RWPE2 (cell line): ENCODE measurements around the gene SQSTM1.

Experiments
- ATAC-seq: fragments of 200-7000 bp; cut with Tn5 transposase; 3 replicates; pipeline ENCODE4 v1.9.1; 2021; ENCODE audit warnings: low read depth
- DNase-seq: peaks from one replicate; pipeline ENCODE4 v3.0.0-alpha.2; 2020; ENCODE audit warnings: low spot score
- H3K27ac ChIP-seq: fragments of 450-650 bp; 2 replicates; pipeline ENCODE4 v1.5.1; 2017; ENCODE audit warnings: mild to moderate bottlenecking; ENCODE audit not compliant: poor library complexity, severe bottlenecking
- H3K27me3 ChIP-seq: fragments of 250-450 bp; sonication (Bioruptor Pico); 2 replicates; pipeline ENCODE4 v1.5.1; 2021; ENCODE audit warnings: mild to moderate bottlenecking, moderate library complexity; ENCODE audit not compliant: insufficient read depth, poor library complexity, severe bottlenecking
- H3K36me3 ChIP-seq: fragments of 250-450 bp; sonication (Bioruptor Pico); 2 replicates; pipeline ENCODE4 v1.5.1; 2020; ENCODE audit warnings: low read depth, mild to moderate bottlenecking, moderate library complexity
- H3K4me1 ChIP-seq: fragments of 250-450 bp; sonication (Bioruptor Pico); 2 replicates; pipeline ENCODE4 v1.5.1; 2021; ENCODE audit warnings: mild to moderate bottlenecking, moderate library complexity; ENCODE audit not compliant: insufficient read depth, poor library complexity, severe bottlenecking
- H3K4me3 ChIP-seq: fragments of 250-450 bp; sonication (Bioruptor Pico); 2 replicates; pipeline ENCODE4 v1.5.1; 2021; ENCODE audit warnings: mild to moderate bottlenecking, moderate library complexity; ENCODE audit not compliant: severe bottlenecking
- H3K9me3 ChIP-seq: fragments of 250-450 bp; sonication (Bioruptor Pico); 2 replicates; pipeline ENCODE4 v1.5.1; 2021; ENCODE audit warnings: mild to moderate bottlenecking, moderate library complexity; ENCODE audit not compliant: severe bottlenecking
- CTCF ChIP-seq: fragments of 450-650 bp; IDR thresholded peaks from one replicate; pipeline ENCODE4 v1.5.1; 2017; ENCODE audit warnings: mild to moderate bottlenecking, moderate library complexity; ENCODE audit not compliant: poor library complexity, severe bottlenecking

SQSTM1 gene

GRCh38 chr5:179862891-179863290 lies 42.2 kb downstream of the SQSTM1 start:
- Histone ChIP-seq H3K4me3 (no peak overlapping the region), H3K27ac (no peak overlapping the region), H3K27me3 (no peaks in the 10 kb centered on the region), H3K4me1 (peaks cover 11% of the 10 kb centered on the region), H3K36me3 (peaks cover 41% of the 10 kb centered on the region), H3K9me3 (no peaks in the 10 kb centered on the region)
- ATAC-seq: no peak
- TF ChIP-seq CTCF: no peak
- no peak for DNase-seq

GRCh38 chr5:179863449-179864085 lies 42.9 kb downstream of the SQSTM1 start:
- Histone ChIP-seq H3K4me1 (peaks cover 11% of the 10 kb centered on the region), H3K36me3 (peaks cover 41% of the 10 kb centered on the region), H3K27me3 (no peaks in the 10 kb centered on the region), H3K4me3 (no peak overlapping the region), H3K27ac (no peak overlapping the region), H3K9me3 (no peaks in the 10 kb centered on the region)
- no peak for DNase-seq
- TF ChIP-seq CTCF: no peak
- ATAC-seq: no peak

GRCh38 chr5:179864686-179865085 lies 44.0 kb downstream of the SQSTM1 start:
- Histone ChIP-seq H3K27ac (no peak overlapping the region), H3K4me3 (no peak overlapping the region), H3K4me1 (peaks cover 11% of the 10 kb centered on the region), H3K36me3 (peaks cover 41% of the 10 kb centered on the region), H3K27me3 (no peaks in the 10 kb centered on the region), H3K9me3 (no peaks in the 10 kb centered on the region)
- TF ChIP-seq CTCF: no peak
- DNase-seq (no peak), ATAC-seq (no peak)

- Histone ChIP-seq H3K4me1 (peaks cover 11% of the 10 kb centered on the region), H3K27me3 (no peaks in the 10 kb centered on the region), H3K27ac (peak overlapping the region; percentile 12), H3K9me3 (no peaks in the 10 kb centered on the region), H3K4me3 (no peak overlapping the region), H3K36me3 (peaks cover 47% of the 10 kb centered on the region)
- TF ChIP-seq CTCF: no peak
- DNase-seq (no peak), ATAC-seq (peak; percentile 41)
Measured at GRCh38 chr5:179865491-179866240, 45.0 kb downstream of the SQSTM1 start.
